KMS-11 (cell line): ENCODE data around the gene NPM1.

Experiments
- H2AFZ ChIP-seq: fragments of 200-600 bp; sonication (generic); 2 replicates; pipeline ENCODE4 v1.6.1; 2016; ENCODE audit warnings: antibody characterized with exemption, mixed run types, low read depth
- H3K27ac ChIP-seq: fragments of 200-600 bp; sonication (generic); 2 replicates; pipeline ENCODE4 v1.6.1; 2016; ENCODE audit warnings: mild to moderate bottlenecking, mixed run types
- H3K27me3 ChIP-seq: fragments of 200-600 bp; sonication (generic); 2 replicates; pipeline ENCODE4 v1.6.1; 2017; ENCODE audit warnings: mild to moderate bottlenecking, low read depth, mixed run types, moderate library complexity; ENCODE audit not compliant: insufficient read depth
- H3K36me3 ChIP-seq: fragments of 200-600 bp; sonication (generic); 2 replicates; pipeline ENCODE4 v1.6.1; 2017; ENCODE audit warnings: mild to moderate bottlenecking, mixed run types; ENCODE audit not compliant: insufficient read depth
- H3K4me1 ChIP-seq: fragments of 200-600 bp; sonication (generic); 2 replicates; pipeline ENCODE4 v1.6.1; 2016; ENCODE audit warnings: mild to moderate bottlenecking, low read depth, mixed run types; ENCODE audit not compliant: poor library complexity, severe bottlenecking
- H3K4me2 ChIP-seq: fragments of 200-600 bp; sonication (generic); 2 replicates; pipeline ENCODE4 v1.7.0; 2016; ENCODE audit warnings: mild to moderate bottlenecking, mixed run types
- H3K4me3 ChIP-seq: fragments of 200-600 bp; sonication (generic); IDR thresholded peaks from 2 replicates; pipeline ENCODE4 v1.6.1; 2017; ENCODE audit warnings: low read depth, low read length, mixed read lengths; ENCODE audit not compliant: insufficient read depth
- H3K79me2 ChIP-seq: fragments of 200-600 bp; sonication (generic); 2 replicates; pipeline ENCODE4 v1.6.1; 2016; ENCODE audit warnings: low read depth, mixed run types; ENCODE audit not compliant: insufficient read depth
- H3K9ac ChIP-seq: fragments of 200-600 bp; sonication (generic); 2 replicates; pipeline ENCODE4 v1.6.1; 2016; ENCODE audit warnings: mild to moderate bottlenecking, mixed run types
- H4K20me1 ChIP-seq: fragments of 200-600 bp; sonication (generic); 2 replicates; pipeline ENCODE4 v1.6.1; 2016; ENCODE audit warnings: mild to moderate bottlenecking, mixed run types; ENCODE audit not compliant: insufficient read depth
- TF ChIP-seq, protein P1 (sequence below): fragments of 200-600 bp; sonication (generic); conservative IDR thresholded peaks from 2 replicates; pipeline ENCODE4 v1.6.1; 2017; ENCODE audit warnings: low read depth, mild to moderate bottlenecking, antibody characterized with exemption, low read length, moderate library complexity, mixed read lengths

The NPM1 gene

DNA sequence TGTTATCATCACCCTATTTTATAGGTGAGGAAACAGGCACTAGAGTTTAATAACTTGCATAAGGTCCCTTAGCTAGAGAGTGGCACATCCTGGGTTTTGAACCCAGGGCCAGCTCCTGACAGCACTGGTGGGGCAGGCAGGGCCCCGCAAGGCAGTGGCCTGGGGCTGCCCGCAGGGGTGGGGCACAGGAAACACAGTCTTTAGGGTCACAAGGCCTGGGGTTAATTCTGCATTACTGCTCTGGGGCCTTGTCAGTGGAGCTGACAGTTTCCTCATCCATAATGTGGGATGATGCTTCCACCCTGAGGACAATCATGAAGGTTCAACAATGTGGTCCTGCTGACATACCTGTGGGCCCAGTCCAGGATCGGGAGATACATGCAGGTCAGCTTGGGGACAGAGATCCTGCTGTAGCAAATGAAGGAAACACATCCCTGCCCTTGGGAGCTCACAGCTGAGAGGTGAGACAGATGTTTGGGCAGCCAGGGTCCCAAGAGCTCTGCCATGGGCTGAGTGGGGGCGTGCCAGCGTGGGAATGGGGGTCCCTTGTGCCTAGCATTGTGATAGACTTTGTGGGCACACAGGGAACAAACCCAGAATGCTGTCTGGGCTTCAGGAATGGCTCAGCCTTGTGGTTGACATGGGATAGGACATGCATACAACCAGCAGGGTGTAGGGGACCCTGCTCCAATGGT lies 46.5 kb downstream of the NPM1 start:
- H2AFZ ChIP-seq = no peak overlapping the region

GRCh38 chr5:171434874-171435273 lies 47.2 kb downstream of the NPM1 start:
- TF ChIP-seq, protein P1, sequence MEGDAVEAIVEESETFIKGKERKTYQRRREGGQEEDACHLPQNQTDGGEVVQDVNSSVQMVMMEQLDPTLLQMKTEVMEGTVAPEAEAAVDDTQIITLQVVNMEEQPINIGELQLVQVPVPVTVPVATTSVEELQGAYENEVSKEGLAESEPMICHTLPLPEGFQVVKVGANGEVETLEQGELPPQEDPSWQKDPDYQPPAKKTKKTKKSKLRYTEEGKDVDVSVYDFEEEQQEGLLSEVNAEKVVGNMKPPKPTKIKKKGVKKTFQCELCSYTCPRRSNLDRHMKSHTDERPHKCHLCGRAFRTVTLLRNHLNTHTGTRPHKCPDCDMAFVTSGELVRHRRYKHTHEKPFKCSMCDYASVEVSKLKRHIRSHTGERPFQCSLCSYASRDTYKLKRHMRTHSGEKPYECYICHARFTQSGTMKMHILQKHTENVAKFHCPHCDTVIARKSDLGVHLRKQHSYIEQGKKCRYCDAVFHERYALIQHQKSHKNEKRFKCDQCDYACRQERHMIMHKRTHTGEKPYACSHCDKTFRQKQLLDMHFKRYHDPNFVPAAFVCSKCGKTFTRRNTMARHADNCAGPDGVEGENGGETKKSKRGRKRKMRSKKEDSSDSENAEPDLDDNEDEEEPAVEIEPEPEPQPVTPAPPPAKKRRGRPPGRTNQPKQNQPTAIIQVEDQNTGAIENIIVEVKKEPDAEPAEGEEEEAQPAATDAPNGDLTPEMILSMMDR = no peak
- H3K27ac ChIP-seq = no peak overlapping the region
- H3K36me3 ChIP-seq = no peaks in the 10 kb centered on the region
- H3K27me3 ChIP-seq = no peaks in the 10 kb centered on the region
- H3K79me2 ChIP-seq = no peaks in the 10 kb centered on the region
- no peaks in the 10 kb centered on the region for H4K20me1 ChIP-seq
- no peaks in the 10 kb centered on the region for H3K4me1 ChIP-seq
- no peak overlapping the region for H3K9ac ChIP-seq
- H3K4me3 ChIP-seq = no peak overlapping the region
- H3K4me2 ChIP-seq = no peak overlapping the region
- no peak overlapping the region for H2AFZ ChIP-seq

More for the DNA sequence above, 46.5 kb downstream of the NPM1 start:
- no peaks in the 10 kb centered on the region for H4K20me1 ChIP-seq
- H3K36me3 ChIP-seq = no peaks in the 10 kb centered on the region
- H3K4me1 ChIP-seq = no peaks in the 10 kb centered on the region
- H3K4me2 ChIP-seq = no peak overlapping the region
- no peaks in the 10 kb centered on the region for H3K79me2 ChIP-seq
- H3K27me3 ChIP-seq = no peaks in the 10 kb centered on the region
- no peak overlapping the region for H3K27ac ChIP-seq
- no peak overlapping the region for H3K9ac ChIP-seq
- H3K4me3 ChIP-seq = no peak overlapping the region
- TF ChIP-seq, protein P1 = no peak

GRCh38 chr5:171435908-171436307 lies 48.3 kb downstream of the NPM1 start:
- Histone ChIP-seq H3K9ac (no peak overlapping the region), H3K4me1 (no peaks in the 10 kb centered on the region), H2AFZ (no peak overlapping the region), H4K20me1 (no peaks in the 10 kb centered on the region), H3K4me2 (no peak overlapping the region), H3K27me3 (no peaks in the 10 kb centered on the region), H3K27ac (no peak overlapping the region), H3K36me3 (no peaks in the 10 kb centered on the region), H3K4me3 (no peak overlapping the region), H3K79me2 (no peaks in the 10 kb centered on the region)
- TF ChIP-seq, protein P1 = no peak

- Histone ChIP-seq H3K79me2 (no peaks in the 10 kb centered on the region), H3K4me2 (no peak overlapping the region), H3K27me3 (no peaks in the 10 kb centered on the region), H3K4me1 (no peaks in the 10 kb centered on the region), H3K36me3 (no peaks in the 10 kb centered on the region), H4K20me1 (no peaks in the 10 kb centered on the region), H3K4me3 (no peak overlapping the region), H2AFZ (no peak overlapping the region), H3K9ac (no peak overlapping the region), H3K27ac (no peak overlapping the region)
- TF ChIP-seq, protein P1 = no peak
Observed at GRCh38 chr5:171436804-171437285, 49.2 kb downstream of the NPM1 start.
